Activated CD4-positive, alpha-beta T cell treated with anti-CD3 and anti-CD28 coated beads, Interleukin-2, Interleukin-4, amounts not matched to agents 100 ng/mL and 50 ng/mL, durations not matched to agents 16 hours and 8 hours (primary cell): Measurements from ENCODE around the gene CTSZ.
"Not testable (repeated sequence)": the region's sequence is repeated elsewhere in the genome, so short reads cannot be mapped to it uniquely, and the experiment has no call there.

ENCODE experiments used
- DNase-seq: peaks from one replicate; pipeline ENCODE4 v3.0.0-alpha.2; 2020; ENCODE audit warnings: low spot score

CTSZ gene

GRCh38 chr20:58996226-58996611 lies 10.8 kb downstream of the CTSZ start:
- DNase-seq: no peak

GRCh38 chr20:58995461-58996225 lies 11.4 kb downstream of the CTSZ start:
- DNase-seq: no peak

- DNase-seq: no peak
These were observed 12.5 kb downstream of the CTSZ start for GRCh38 chr20:58994390-58995159.

GRCh38 chr20:58993332-58994248 lies 13.5 kb downstream of the CTSZ start:
- no peak for DNase-seq

GRCh38 chr20:58992911-58993310 lies 14.1 kb downstream of the CTSZ start:
- DNase-seq: no peak

- no peak for DNase-seq
These were observed 15.3 kb downstream of the CTSZ start for GRCh38 chr20:58991715-58992114.

- no peak for DNase-seq
These were observed 16.2 kb downstream of the CTSZ start for GRCh38 chr20:58990651-58991445.

- no peak for DNase-seq
These were observed 17.9 kb downstream of the CTSZ start for GRCh38 chr20:58989196-58989595.

GRCh38 chr20:58988565-58988882 lies 18.5 kb downstream of the CTSZ start:
- no peak for DNase-seq

- no peak for DNase-seq
These were observed 19.1 kb downstream of the CTSZ start for GRCh38 chr20:58987790-58988564.

GRCh38 chr20:58986968-58987517 lies 20.0 kb downstream of the CTSZ start:
- peak; percentile 37 for DNase-seq

- no peak for DNase-seq
These were observed 20.6 kb downstream of the CTSZ start for GRCh38 chr20:58986286-58986967.

GRCh38 chr20:58985656-58986055 lies 21.4 kb downstream of the CTSZ start:
- no peak for DNase-seq

- no peak for DNase-seq
These were observed 22.4 kb downstream of the CTSZ start for GRCh38 chr20:58984691-58985090.

- not testable (repeated sequence) for DNase-seq
These were observed 24.0 kb downstream of the CTSZ start for GRCh38 chr20:58983115-58983468.

- DNase-seq: peak; percentile 49
These were observed 24.5 kb downstream of the CTSZ start for GRCh38 chr20:58982406-58983114.

GRCh38 chr20:58981628-58982364 lies 25.3 kb downstream of the CTSZ start:
- no peak for DNase-seq

- DNase-seq: peak; percentile 91
These were observed 26.1 kb downstream of the CTSZ start, which contains the start of gene NELFCD for GRCh38 chr20:58980711-58981627. TSS of gene NELFCD (plus strand) at chr20:58981256. CDS start at chr20:58981310, 54 bp downstream.
